Osteocyte (in vitro differentiated cells): ENCODE data around the gene SRSF7. TPM values are rescaled to one million over a fixed set of nuclear protein-coding genes. Genes with fewer than 3 reads are reported as not detected.
"Not testable (repeated sequence)": the region's sequence is repeated elsewhere in the genome, so short reads cannot be mapped to it uniquely, and the experiment has no call there.

Source experiments
- DNase-seq: peaks from one replicate; pipeline ENCODE4 v3.0.0; 2021; ENCODE audit warnings: mixed read lengths; ENCODE audit not compliant: unreplicated experiment; ENCODE audit errors: extremely low spot score
- H3K27ac Mint-ChIP-seq: one replicate; pipeline ENCODE4 v1.8.0; 2021; ENCODE audit warnings: mild to moderate bottlenecking, mixed read lengths; ENCODE audit not compliant: unreplicated experiment
- H3K27me3 Mint-ChIP-seq: one replicate; pipeline ENCODE4 v1.8.0; 2021; ENCODE audit warnings: mixed read lengths; ENCODE audit not compliant: unreplicated experiment
- H3K36me3 Mint-ChIP-seq: one replicate; pipeline ENCODE4 v1.8.0; 2021; ENCODE audit warnings: mixed read lengths; ENCODE audit not compliant: unreplicated experiment
- H3K4me1 Mint-ChIP-seq: one replicate; pipeline ENCODE4 v1.8.0; 2021; ENCODE audit warnings: mixed read lengths; ENCODE audit not compliant: unreplicated experiment
- H3K4me3 Mint-ChIP-seq: one replicate; pipeline ENCODE4 v1.8.0; 2021; ENCODE audit warnings: mild to moderate bottlenecking, moderate library complexity, mixed read lengths; ENCODE audit not compliant: unreplicated experiment
- H3K9me3 Mint-ChIP-seq: one replicate; pipeline ENCODE4 v1.8.0; 2021; ENCODE audit warnings: mixed read lengths; ENCODE audit not compliant: unreplicated experiment
- total RNA-seq: library from RNA; stranded (reverse); gene quantifications from 2 replicates; pipeline ENCODE4 v1.2.1, GENCODE V29; 2021
- TF ChIP-seq, protein P1 (sequence below): fragments of 200-600 bp; sonication (generic); IDR thresholded peaks from 2 replicates; pipeline ENCODE4 v1.5.0; 2021; ENCODE audit warnings: antibody characterized with exemption, mild to moderate bottlenecking, moderate library complexity

The SRSF7 gene
- total RNA-seq, 1 donor from 2014 or later, result 103 TPM

DNA sequence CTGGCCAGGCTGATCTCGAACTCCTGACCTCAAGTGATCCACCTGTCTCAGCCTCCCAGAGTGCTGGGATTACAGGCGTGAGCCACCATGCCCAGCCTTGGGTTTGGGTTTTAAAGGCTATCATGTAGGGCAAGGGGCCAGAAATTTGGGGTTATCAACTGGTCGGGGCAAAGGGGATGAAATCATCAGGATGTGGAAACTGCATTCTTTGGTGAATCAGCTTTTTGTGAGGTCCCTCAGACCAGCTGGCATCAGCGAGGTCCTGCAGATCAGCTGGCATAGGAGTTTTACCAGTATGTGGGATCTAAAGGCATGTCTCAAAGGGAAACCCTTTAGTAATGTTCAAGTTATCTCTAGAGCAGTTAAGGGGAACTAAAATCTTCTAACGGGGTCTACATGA lies 20.5 kb upstream of the SRSF7 start:
- H3K4me3 Mint-ChIP-seq, result no peak overlapping the region
- H3K27me3 Mint-ChIP-seq, result peaks cover 17% of the 10 kb centered on the region
- no peak for DNase-seq
- H3K9me3 Mint-ChIP-seq, result no peaks in the 10 kb centered on the region
- TF ChIP-seq, protein P1, sequence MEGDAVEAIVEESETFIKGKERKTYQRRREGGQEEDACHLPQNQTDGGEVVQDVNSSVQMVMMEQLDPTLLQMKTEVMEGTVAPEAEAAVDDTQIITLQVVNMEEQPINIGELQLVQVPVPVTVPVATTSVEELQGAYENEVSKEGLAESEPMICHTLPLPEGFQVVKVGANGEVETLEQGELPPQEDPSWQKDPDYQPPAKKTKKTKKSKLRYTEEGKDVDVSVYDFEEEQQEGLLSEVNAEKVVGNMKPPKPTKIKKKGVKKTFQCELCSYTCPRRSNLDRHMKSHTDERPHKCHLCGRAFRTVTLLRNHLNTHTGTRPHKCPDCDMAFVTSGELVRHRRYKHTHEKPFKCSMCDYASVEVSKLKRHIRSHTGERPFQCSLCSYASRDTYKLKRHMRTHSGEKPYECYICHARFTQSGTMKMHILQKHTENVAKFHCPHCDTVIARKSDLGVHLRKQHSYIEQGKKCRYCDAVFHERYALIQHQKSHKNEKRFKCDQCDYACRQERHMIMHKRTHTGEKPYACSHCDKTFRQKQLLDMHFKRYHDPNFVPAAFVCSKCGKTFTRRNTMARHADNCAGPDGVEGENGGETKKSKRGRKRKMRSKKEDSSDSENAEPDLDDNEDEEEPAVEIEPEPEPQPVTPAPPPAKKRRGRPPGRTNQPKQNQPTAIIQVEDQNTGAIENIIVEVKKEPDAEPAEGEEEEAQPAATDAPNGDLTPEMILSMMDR, result no peak
- no peaks in the 10 kb centered on the region for H3K36me3 Mint-ChIP-seq
- no peak overlapping the region for H3K27ac Mint-ChIP-seq
- no peaks in the 10 kb centered on the region for H3K4me1 Mint-ChIP-seq

DNA sequence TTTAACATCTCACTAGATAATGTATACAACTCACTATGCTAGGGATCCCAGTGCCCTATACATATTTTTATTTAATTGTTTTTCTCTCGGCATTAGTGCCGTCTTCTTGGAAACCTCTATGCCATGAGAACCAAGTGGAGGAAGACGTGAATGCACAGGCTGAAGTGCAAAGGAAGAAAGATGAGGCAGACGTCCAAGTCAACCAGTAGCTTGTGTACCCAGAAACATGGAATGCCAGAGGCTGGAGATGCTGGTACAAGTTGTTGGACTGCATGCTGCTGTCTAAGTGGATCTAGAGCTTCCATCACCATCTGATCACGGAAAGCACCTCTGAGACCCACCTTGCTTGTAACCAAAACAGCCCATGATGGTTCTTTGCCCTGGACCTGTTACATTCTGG lies 14.4 kb upstream of the SRSF7 start:
- Mint-ChIP-seq H3K4me3 (no peak overlapping the region), H3K27ac (no peak overlapping the region), H3K27me3 (peaks cover 2% of the 10 kb centered on the region), H3K36me3 (no peaks in the 10 kb centered on the region), H3K4me1 (no peaks in the 10 kb centered on the region), H3K9me3 (no peaks in the 10 kb centered on the region)
- TF ChIP-seq, protein P1, result no peak
- no peak for DNase-seq

DNA sequence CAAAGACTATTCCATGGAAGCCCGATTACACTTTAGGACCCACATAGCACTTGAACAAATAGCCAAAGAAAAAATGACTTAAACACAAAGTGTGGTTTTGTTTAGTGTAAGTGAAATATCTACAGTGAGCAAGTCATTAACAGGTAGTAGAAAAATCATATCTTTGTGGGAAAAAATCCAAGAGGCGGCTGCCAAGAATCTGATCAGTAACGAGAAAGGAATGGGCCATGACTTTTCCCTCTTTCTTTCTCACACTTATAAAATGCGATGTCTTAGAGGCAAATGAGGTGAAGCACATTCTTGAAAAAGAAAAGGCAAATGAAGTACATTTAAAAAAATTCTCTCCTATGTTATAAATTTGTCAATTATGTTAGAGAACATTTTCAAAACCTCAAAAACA lies 14.0 kb upstream of the SRSF7 start:
- Mint-ChIP-seq H3K9me3 (no peaks in the 10 kb centered on the region), H3K27ac (no peak overlapping the region), H3K4me1 (no peaks in the 10 kb centered on the region), H3K4me3 (no peak overlapping the region), H3K27me3 (peaks cover 2% of the 10 kb centered on the region), H3K36me3 (no peaks in the 10 kb centered on the region)
- TF ChIP-seq, protein P1, result no peak
- DNase-seq, result no peak

DNA sequence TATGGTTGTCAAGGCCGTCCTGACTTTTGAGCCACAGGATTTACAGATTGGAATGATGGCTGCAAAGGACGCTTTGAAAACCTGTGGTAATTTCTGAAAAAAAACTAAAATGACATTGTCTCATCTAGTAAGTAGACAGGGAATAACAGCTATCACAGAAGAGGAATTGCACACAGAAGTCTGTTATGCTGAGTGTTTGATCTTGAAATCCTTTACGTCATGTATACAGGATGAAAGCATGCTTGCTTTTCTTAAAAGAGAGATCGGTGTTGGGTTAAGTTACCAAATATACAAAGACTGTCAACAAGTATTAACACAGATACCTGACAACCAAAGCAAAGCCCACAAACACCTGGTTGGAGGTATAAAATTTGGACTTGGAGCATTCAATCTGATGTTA lies 12.6 kb upstream of the SRSF7 start:
- Mint-ChIP-seq H3K4me1 (no peaks in the 10 kb centered on the region), H3K27ac (no peak overlapping the region), H3K27me3 (peaks cover 2% of the 10 kb centered on the region), H3K4me3 (no peak overlapping the region), H3K9me3 (no peaks in the 10 kb centered on the region), H3K36me3 (no peaks in the 10 kb centered on the region)
- no peak for DNase-seq
- TF ChIP-seq, protein P1, result no peak

DNA sequence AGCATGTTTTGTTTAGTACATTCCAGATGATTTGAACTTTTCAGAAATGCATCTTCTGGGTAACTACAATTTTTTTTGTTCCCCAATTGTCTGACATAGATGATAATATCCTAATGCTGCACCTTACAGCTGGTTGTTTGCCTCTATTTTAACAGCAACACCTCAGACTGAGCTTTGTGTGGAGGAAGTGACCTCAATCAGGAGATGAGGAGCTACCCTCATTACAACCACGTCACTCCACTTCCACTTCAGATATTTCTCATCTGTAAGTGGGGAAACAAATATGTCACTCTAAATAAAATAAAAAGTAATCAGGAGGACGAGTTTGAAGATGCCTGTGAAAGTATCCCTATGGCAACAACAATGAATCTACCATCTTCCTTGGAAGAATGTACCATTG lies 12.1 kb upstream of the SRSF7 start:
- H3K36me3 Mint-ChIP-seq, result no peaks in the 10 kb centered on the region
- no peak overlapping the region for H3K27ac Mint-ChIP-seq
- H3K4me1 Mint-ChIP-seq, result no peaks in the 10 kb centered on the region
- TF ChIP-seq, protein P1, result no peak
- no peak for DNase-seq
- no peaks in the 10 kb centered on the region for H3K9me3 Mint-ChIP-seq
- H3K27me3 Mint-ChIP-seq, result peaks cover 2% of the 10 kb centered on the region
- no peak overlapping the region for H3K4me3 Mint-ChIP-seq

DNA sequence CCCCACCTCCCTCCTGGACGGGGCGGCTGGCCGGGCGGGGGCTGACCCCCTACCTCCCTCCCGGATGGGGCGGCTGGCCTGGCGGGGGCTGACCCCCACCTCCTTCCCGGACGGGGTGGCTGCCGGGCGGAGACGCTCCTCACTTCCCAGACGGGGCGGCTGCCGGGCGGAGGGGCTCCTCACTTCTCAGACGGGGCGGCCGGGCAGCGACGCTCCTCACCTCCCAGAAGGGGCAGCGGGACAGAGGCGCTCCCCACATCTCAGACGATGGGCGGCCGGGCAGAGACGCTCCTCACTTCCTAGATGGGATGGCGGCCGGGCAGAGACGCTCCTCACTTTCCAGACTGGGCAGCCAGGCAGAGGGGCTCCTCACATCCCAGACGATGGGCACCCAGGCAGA lies 4.7 kb upstream of the SRSF7 start:
- H3K27me3 Mint-ChIP-seq, H3K27ac Mint-ChIP-seq, H3K4me3 Mint-ChIP-seq, H3K9me3 Mint-ChIP-seq, H3K36me3 Mint-ChIP-seq, H3K4me1 Mint-ChIP-seq: not testable (repeated sequence)
- DNase-seq, result peak; percentile 64
